Measurements from ENCODE around the gene ADAM12.

GRCh38 chr10:126384269-126384873 lies 3.9 kb downstream of the ADAM12 start:
- TF ChIP-seq CTCF (IDR thresholded peaks at IDR 0.05 in 8 of 11, conservative IDR thresholded peaks at IDR 0.05 in 3 of 11) (no peak), POLR2AphosphoS5 (IDR thresholded peaks at IDR 0.05) (no peak)

All from spleen (tissue), 7 donors.